K562 (cell line): ENCODE measurements around the gene USP7. TPM values are rescaled to one million over a fixed set of nuclear protein-coding genes. Genes with fewer than 3 reads are reported as not detected.

Experiments used
- EHMT2 ChIP-seq: fragments of 450-650 bp; IDR thresholded peaks from 2 replicates; pipeline ENCODE4 v1.6.1; 2018; ENCODE audit warnings: antibody characterized with exemption
- HCFC1 ChIP-seq: IDR thresholded peaks from 2 replicates; pipeline ENCODE4 v1.6.1; 2012; ENCODE audit warnings: low read depth, low read length, improper control_type of control experiment
- KDM1A ChIP-seq, 2 experiments: fragments of 450-650 bp; IDR thresholded peaks; 2 replicates each; pipeline ENCODE4 v1.6.1; 2016; ENCODE audit warnings: mild to moderate bottlenecking in 2 of 2
- MCM2 ChIP-seq: fragments of 450-650 bp; IDR thresholded peaks from 2 replicates; pipeline ENCODE4 v1.6.1; 2017; ENCODE audit warnings: low read depth, mild to moderate bottlenecking
- MECOM ChIP-seq: fragments of 250-450 bp; sonication (Bioruptor Pico); IDR thresholded peaks from 2 replicates; pipeline ENCODE4 v1.8.0; 2022; ENCODE audit warnings: inconsistent platforms
- PCBP2 ChIP-seq: fragments of 200-400 bp; formaldehyde crosslinking; IDR thresholded peaks from 2 replicates; pipeline ENCODE4 v1.6.1; 2018; ENCODE audit warnings: low read length, low read depth, mild to moderate bottlenecking, moderate library complexity; ENCODE audit not compliant: poor library complexity, severe bottlenecking
- RB1 ChIP-seq: fragments of 450-650 bp; IDR thresholded peaks from 2 replicates; pipeline ENCODE4 v1.6.1; 2017; ENCODE audit warnings: low read depth, mild to moderate bottlenecking
- ZNF253 ChIP-seq: fragments of 250-450 bp; sonication (Bioruptor Pico); conservative IDR thresholded peaks from 2 replicates; pipeline ENCODE4 v1.6.1; 2021; ENCODE audit warnings: mild to moderate bottlenecking
- polyA plus RNA-seq, 8 experiments: library from polyadenylated mRNA; depleted of rRNA in 4 of 8; stranded (reverse) in 5 of 8; unstranded in 3 of 8; fragments of >200 nt; fragmentation: Nextera tagmentation in 2 of 8; fragmentation: Illumina TruSeq in 1 of 8; extraction: Ambion mirVana in 2 of 8; extraction: Trizol in 1 of 8; gene quantifications; 2 replicates each; pipeline versions ENCODE4 v1.2.1 to v1.2.3, GENCODE V29; 2011 to 2014; ENCODE audit warnings: inconsistent platforms in 1 of 8, missing spikeins in 1 of 8
- total RNA-seq, 7 experiments: library from RNA; depleted of rRNA in 6 of 7; stranded (reverse); fragments of >200 nt in 6 of 7; fragmentation: Illumina TruSeq in 2 of 7; extraction: Trizol in 2 of 7; gene quantifications; 2 replicates each; pipeline versions ENCODE4 v1.2.1 to v1.2.3, GENCODE V29; 2011 to 2021; ENCODE audit warnings: low replicate concordance in 1 of 7
- TF ChIP-seq, protein P1 (sequence below): fragments of 200-400 bp; formaldehyde crosslinking; IDR thresholded peaks from 2 replicates; pipeline ENCODE4 v1.6.1; 2017; ENCODE audit warnings: mild to moderate bottlenecking, low read depth, low read length, moderate library complexity
- TF ChIP-seq, protein P2 (sequence below), 2 experiments: fragments of 450-650 bp in 1 of 2; sonication (generic) in 1 of 2; formaldehyde crosslinking in 1 of 2; IDR thresholded peaks; 2 replicates each; pipeline versions ENCODE4 v1.7.1 to v1.9.0; 2016 to 2022; ENCODE audit warnings: inconsistent platforms in 1 of 2, mild to moderate bottlenecking in 1 of 2, missing genetic modification reagents in 1 of 2
- TF ChIP-seq, protein P3 (sequence below): fragments of 450-650 bp; IDR thresholded peaks from 2 replicates; pipeline ENCODE4 v1.6.1; 2016
- TF ChIP-seq, protein P4 (sequence below): sonication (generic); formaldehyde crosslinking; IDR thresholded peaks from 2 replicates; pipeline ENCODE4 v1.9.0; 2022; ENCODE audit warnings: mild to moderate bottlenecking, missing genetic modification reagents

Gene USP7
- total and polyA plus RNA-seq, 9 of the 15 experiments (the other 6 are each of a cell fraction or from before 2014, with no cell fraction given): 17.1 to 145 (median 57.9) TPM

- TF ChIP-seq, protein P1, sequence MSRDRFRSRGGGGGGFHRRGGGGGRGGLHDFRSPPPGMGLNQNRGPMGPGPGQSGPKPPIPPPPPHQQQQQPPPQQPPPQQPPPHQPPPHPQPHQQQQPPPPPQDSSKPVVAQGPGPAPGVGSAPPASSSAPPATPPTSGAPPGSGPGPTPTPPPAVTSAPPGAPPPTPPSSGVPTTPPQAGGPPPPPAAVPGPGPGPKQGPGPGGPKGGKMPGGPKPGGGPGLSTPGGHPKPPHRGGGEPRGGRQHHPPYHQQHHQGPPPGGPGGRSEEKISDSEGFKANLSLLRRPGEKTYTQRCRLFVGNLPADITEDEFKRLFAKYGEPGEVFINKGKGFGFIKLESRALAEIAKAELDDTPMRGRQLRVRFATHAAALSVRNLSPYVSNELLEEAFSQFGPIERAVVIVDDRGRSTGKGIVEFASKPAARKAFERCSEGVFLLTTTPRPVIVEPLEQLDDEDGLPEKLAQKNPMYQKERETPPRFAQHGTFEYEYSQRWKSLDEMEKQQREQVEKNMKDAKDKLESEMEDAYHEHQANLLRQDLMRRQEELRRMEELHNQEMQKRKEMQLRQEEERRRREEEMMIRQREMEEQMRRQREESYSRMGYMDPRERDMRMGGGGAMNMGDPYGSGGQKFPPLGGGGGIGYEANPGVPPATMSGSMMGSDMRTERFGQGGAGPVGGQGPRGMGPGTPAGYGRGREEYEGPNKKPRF: no peak
- TF ChIP-seq EHMT2 (no peak), MCM2 (no peak), PCBP2 (no peak), HCFC1 (no peak), ZNF253 (CRISPR knock-in tag) (no peak), MECOM (no peak), KDM1A (IDR thresholded peaks at IDR 0.05) (peak in 1 of 2 experiments; percentile 51; a peak in 3 of 4 replicates), RB1 (peak; percentile 71)
- TF ChIP-seq, protein P2, sequence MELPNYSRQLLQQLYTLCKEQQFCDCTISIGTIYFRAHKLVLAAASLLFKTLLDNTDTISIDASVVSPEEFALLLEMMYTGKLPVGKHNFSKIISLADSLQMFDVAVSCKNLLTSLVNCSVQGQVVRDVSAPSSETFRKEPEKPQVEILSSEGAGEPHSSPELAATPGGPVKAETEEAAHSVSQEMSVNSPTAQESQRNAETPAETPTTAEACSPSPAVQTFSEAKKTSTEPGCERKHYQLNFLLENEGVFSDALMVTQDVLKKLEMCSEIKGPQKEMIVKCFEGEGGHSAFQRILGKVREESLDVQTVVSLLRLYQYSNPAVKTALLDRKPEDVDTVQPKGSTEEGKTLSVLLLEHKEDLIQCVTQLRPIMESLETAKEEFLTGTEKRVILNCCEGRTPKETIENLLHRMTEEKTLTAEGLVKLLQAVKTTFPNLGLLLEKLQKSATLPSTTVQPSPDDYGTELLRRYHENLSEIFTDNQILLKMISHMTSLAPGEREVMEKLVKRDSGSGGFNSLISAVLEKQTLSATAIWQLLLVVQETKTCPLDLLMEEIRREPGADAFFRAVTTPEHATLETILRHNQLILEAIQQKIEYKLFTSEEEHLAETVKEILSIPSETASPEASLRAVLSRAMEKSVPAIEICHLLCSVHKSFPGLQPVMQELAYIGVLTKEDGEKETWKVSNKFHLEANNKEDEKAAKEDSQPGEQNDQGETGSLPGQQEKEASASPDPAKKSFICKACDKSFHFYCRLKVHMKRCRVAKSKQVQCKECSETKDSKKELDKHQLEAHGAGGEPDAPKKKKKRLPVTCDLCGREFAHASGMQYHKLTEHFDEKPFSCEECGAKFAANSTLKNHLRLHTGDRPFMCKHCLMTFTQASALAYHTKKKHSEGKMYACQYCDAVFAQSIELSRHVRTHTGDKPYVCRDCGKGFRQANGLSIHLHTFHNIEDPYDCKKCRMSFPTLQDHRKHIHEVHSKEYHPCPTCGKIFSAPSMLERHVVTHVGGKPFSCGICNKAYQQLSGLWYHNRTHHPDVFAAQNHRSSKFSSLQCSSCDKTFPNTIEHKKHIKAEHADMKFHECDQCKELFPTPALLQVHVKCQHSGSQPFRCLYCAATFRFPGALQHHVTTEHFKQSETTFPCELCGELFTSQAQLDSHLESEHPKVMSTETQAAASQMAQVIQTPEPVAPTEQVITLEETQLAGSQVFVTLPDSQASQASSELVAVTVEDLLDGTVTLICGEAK (IDR thresholded peaks at IDR 0.05): no peak
- TF ChIP-seq, protein P2 (CRISPR knock-in tag; IDR thresholded peaks at IDR 0.05): no peak
- TF ChIP-seq, protein P3, sequence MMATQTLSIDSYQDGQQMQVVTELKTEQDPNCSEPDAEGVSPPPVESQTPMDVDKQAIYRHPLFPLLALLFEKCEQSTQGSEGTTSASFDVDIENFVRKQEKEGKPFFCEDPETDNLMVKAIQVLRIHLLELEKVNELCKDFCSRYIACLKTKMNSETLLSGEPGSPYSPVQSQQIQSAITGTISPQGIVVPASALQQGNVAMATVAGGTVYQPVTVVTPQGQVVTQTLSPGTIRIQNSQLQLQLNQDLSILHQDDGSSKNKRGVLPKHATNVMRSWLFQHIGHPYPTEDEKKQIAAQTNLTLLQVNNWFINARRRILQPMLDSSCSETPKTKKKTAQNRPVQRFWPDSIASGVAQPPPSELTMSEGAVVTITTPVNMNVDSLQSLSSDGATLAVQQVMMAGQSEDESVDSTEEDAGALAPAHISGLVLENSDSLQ: no peak
- TF ChIP-seq, protein P4, sequence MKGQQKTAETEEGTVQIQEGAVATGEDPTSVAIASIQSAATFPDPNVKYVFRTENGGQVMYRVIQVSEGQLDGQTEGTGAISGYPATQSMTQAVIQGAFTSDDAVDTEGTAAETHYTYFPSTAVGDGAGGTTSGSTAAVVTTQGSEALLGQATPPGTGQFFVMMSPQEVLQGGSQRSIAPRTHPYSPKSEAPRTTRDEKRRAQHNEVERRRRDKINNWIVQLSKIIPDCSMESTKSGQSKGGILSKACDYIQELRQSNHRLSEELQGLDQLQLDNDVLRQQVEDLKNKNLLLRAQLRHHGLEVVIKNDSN (CRISPR knock-in tag): no peak
Measured at GRCh38 chr16:8868416-8869211, 95.1 kb downstream of the USP7 start, which contains the start of gene CARHSP1 (continued).
